NCI-H526 treated with DMSO at 0.1 percent for 48 hours (cell line): ENCODE data around the gene SNPH.

ENCODE experiments used
- DNase-seq: peaks from one replicate; lab custom pipeline; 2025; lab: John Stamatoyannopoulos, UW

The SNPH gene

DNA sequence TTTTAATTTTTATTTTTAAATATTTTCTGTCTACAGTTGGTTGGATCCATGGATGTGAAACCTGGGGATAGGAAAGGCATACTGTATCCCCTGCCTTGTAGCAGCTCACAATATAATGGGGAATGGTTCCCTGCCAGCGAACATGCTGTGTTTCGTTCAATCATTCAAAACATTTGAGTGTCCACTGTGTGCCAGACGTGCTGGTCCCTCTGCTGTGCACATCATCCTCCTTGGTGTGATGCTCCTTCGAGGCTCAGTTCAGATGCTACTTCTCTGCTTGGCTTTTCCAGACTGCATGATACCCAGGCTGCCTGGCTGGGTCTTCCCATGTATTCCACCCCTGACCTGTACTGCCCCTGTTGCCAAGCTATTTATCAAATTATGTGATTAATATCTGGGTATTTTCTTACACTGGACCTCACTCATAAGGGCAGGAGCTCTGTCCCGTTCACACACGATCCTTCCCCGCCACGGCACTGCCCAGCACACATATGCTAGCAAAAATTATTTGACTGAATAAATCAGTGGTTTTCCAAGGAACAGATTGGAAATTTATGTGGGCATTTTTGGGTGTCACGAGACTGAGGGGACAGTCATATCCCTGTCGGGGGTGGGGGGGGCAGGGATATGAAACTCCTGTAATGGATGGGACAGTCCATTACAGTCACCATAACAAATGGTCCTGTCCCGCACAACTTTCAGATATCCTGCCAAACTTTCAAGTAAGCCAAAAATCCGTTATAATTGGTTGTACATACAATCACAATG lies 57.9 kb downstream of the SNPH start:
- DNase-seq: no peak

DNA sequence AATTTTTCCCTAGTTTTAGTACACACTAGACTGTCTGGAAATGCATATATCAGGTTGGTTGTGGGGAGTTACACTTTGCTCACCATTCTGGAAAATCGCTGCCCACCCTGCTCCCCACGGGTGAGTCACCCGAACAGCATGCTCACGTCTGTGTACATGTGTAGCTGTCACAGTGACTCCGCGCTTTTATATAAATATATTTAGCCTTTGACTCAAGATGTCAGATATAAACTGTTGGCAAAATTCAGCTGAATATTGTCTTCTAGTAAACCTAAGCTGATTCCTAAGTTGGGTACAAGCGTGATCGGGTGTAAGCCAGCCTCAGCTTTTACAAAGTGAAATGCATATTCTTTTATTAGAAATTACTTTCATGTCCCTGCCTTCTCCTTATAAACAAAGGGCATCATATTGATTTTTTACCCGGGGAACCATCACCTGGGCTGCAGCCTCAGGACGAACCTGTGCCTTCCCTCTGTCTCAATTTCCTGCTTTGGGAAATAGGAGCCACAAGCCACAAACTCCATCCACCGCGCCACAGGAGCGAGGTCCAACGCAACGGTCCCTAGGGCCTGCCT lies 58.6 kb downstream of the SNPH start:
- DNase-seq: no peak

DNA sequence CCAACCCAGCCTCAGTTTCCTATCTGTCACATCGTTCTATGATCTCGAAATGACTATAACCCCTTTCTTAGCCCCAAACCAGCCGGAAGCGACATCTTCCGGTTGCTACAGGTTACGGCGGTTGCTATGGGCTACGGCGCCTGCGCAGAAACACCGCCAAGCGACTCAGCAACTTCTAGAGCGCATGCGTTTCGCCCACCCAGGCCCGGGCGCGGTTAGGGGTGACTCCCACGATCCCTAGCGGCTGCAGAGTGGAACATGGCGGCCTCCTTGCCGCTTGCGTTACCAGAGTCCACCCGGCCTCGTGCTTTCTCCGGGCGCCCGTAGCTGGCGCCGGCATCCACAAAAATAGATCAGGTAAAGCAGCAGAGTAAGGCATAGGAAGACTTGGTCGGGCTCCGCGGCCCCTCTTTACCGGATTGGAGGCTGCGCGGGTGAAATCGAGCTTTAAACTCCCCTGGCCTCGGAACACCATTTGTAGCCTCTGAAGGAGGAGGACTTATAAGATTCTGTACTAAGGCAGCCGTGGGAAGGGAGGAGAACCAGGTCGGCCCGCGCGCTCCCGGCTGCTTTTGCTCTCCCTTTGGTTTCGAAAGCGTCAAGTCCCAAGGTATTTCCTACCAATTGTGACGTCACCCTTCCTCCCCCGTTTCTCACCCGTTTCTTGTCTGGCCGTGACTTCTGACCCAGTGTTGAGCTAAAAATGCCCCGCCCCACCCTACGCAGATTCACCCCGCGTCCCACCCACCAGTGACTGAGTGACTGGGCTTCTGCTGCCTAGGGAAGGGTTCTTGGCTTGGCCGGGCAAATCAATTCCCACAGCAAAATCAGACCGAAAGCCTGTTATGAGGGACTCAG lies 59.3 kb downstream of the SNPH start:
- peak; percentile 96 for DNase-seq

DNA sequence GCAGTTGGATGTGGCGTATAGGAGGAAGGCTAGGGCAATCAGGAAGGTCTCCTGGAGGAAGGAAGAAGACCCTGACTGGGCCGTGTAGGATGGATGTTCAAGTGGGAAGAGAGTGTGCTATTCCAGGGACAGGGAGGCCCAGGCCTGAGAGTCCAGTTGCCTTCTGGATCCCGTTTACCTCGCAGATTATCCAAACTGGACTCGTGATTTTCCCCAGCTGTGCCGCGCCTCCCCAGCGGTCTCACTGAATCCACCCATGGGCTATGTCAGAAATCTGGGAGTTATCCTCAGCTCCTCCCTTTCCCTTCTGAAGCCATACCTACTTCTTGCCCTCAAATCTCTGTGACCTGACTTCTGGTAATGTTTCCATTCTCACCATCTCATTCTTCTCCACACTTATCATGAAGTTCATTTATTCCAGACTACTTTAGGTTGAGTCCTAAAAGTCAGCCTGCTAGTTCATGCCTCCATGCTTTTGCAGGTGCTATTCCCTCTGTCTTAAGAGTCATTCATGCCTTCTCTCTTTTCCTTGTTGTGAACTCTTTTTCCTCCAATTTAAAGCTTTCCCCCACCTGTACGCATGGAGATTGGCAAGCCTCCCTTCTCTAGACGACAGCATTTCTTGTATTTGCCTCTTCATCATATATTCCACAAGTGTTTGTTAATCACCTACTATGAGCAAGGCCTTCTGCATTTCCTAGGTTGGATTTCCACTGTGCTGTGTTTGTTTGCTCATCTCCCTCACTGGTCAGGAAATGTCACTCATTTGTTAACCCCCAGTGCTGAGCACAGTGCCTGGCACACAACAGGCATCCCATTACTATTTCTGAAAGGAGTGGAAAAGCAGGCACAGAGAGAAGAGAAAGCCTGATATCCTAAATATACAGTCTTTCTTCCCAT lies 60.2 kb downstream of the SNPH start:
- no peak for DNase-seq

DNA sequence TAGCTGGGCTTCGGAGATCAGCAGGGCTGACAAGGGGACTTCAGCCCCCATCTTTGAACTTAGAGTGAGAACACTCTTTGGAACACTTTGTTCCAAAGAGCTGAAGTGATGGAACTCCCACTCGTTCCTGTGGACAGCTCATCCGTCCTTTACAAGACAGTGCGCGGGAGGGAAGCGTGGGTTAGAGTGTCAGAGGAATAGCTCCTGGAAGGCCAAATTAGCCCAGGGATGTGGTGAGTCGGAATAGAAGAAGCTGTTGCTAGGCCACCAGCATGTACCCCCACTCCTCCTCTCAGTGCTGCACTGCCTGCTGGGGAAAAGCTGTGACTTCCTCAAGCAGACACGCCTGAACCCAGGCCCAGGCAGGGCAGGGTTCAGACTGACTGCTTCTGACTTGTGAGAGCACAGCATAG lies 61.2 kb downstream of the SNPH start:
- DNase-seq: no peak

DNA sequence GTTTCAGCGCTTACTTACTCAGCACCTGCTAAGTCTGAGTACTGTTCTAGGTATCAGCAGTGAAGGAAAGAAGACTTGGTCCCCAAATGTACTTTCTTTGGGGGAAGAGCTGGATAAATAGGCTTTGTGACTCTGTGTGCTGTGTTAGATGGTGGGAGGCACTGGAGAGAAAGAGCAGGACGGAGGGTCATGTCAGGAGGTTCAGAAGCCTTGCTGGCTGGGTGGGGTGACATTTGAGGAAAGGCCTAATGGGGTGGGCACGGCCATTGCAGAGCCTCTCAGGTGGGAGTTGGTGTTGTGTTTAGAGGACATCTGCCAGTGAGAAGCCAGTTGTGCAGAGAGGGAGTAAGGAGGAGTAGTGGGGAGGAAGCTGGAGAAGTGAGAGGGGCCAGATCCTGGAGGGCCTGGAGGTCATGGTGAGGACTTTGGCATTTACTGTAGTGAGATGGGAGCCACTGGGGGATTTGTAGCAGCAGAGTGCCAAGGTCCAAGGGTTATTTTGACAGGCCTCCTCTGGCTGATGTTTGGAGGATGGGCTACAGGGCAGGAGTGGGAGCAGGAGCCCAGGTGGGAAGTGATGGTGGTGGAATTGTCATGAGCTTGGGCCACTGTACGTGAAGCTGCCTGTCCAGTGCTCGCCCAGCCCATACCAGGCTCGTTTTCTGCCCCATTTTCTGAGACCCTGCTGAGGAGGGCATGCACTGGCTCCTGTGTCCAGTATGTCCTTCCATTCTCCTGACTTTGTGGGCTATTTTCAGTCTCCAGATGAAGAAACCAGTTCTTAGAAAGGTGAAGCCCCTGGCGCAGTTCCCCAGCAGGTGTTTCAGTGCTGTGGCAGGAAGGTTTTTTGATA lies 62.0 kb downstream of the SNPH start:
- DNase-seq: no peak

DNA sequence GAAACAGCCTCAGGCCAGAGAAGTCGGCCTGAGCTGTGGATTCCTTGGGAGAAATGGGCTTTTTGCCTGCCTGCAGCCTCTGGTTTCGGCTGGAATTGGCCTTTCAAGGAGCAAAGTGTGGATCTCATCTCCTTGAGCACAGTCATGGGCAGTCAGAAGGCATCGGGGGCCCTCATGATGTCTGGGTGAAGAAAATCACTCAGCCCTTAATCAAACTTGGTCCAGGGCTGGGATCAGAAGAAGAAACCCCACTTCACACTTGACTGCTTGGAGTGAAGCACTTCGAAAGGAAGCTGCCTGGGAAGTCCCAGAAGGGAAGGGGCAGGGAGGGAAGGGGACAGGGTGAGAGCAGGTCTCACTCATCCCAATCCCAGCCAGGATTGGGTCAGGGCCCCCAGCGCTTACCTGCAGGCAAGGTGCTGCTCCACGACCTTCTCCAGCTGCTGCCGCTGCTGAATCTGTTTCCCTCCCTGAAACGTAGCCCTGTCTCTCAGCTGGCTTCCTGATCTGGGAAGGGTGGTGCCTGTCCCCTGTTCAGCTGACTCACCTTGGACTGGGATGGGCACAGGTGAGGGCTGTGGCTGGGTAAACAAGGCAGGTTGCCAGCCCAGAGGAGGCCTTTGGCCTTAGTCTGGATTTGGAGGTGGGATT lies 62.7 kb downstream of the SNPH start, which contains the start of gene SDCBP2:
Gene SDCBP2, minus strand, starts transcription at position 460 of the 651 bp plus-strand sequence. CDS start 8,723 bp downstream, outside the sequence.
- DNase-seq: no peak

DNA sequence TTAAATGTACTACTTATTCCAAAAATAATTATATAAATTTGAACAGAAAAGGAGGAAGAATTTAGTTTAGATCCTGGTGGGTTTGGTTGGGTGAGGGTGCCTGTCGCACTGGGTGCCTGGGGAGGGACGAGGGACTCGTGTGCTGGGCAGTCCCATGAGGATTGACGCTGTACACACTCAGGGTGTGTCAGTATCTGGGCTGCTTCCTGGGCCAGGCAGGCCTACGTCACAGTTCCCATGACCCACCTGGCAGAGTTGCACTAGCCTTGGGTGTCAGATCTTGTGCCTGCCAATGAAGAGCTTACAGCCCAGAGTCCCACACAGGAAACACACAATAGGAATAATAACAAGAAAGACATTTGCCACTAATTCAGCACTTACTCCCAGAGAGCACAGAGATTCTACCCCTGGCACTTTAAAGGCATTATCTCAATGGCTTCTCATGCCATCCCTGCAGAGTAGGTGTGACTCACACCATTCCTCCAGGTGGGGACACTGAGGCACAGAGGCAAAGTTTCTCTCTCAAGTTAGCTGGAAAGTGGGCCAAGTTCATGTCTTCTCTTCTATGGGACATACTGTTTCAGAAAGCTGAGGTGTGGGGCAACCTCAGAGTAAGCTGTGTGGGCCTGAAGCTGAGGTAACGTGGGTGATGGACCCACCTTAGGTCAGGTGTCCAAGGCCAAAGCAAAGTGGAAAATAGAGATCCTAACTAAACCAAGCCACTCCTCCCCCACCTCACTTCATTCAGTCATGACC lies 64.2 kb downstream of the SNPH start:
- no peak for DNase-seq

DNA sequence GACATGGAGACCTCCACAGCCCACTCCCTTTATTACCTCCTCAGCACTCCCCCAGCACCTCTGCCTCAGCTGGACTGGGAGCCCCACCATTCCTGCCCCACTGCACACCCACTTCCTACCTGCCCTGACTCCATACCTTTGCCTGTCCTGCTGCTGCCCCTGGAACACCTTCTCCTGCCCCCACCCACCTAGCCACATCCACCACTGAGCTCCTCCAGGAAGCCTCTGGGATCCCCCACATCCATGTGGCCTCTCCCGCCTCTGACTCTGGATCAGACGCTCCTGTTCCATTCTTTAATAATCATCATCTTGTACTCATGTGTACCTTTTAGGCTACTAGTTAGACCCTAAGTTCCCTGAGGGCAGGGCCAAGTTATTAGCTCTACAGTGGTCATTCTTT lies 65.0 kb downstream of the SNPH start:
- DNase-seq: no peak

DNA sequence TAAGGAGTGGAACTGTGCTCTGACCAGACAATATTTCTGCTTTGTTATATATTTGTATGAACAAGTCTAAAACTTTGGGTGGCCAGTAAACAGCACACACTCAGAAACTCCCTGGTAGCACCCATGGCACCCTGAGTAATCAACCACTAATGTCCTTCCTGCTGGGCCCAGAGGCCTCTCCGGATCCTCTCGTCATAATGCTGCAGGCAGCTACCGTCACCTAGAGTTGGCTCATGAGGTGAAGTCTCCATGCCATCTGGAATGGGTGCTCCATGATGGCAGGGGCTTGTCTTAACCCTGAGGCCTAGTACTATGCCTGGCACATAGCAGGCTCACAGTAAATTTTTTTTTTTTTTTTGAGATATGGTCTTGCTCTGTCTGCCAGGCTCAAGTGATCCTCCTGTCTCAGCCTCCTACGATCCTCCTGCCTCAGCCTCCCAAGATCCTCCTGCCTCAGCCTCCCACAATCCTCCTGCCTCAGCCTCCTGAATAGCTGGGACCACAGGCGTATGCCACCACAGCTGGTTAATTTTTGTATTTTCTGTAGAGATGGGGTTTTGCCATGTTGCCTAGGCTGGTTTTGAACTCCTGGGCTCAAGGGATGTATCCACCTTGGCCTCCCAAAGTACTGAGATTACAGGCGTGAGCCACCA lies 65.8 kb downstream of the SNPH start:
- no peak for DNase-seq

DNA sequence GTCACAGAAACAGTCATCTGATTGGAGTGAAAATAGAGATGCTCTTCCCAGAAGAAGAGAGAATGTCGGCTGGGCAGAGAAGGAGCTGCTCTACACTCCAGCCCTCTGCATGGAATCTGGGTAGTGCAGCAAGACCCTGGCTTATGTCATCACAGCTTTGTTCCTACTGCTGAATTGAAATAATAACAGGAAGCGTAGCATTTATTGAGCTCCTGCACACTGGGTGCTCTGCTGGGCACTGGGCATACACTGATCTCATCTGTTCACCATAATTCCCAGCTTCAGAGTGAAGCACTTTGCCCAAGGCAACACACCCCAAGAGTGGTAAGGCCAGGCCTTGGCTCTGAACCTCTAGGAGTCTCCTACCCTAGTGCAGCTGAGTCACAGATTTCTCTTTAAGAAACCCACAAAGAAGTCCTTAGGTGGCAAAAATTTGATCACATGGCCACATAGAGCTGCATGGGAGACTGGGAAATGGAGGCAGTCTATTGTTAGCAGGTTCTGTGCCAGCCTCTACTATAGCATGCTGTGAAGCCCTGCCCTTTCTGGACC lies 66.7 kb downstream of the SNPH start:
- no peak for DNase-seq

DNA sequence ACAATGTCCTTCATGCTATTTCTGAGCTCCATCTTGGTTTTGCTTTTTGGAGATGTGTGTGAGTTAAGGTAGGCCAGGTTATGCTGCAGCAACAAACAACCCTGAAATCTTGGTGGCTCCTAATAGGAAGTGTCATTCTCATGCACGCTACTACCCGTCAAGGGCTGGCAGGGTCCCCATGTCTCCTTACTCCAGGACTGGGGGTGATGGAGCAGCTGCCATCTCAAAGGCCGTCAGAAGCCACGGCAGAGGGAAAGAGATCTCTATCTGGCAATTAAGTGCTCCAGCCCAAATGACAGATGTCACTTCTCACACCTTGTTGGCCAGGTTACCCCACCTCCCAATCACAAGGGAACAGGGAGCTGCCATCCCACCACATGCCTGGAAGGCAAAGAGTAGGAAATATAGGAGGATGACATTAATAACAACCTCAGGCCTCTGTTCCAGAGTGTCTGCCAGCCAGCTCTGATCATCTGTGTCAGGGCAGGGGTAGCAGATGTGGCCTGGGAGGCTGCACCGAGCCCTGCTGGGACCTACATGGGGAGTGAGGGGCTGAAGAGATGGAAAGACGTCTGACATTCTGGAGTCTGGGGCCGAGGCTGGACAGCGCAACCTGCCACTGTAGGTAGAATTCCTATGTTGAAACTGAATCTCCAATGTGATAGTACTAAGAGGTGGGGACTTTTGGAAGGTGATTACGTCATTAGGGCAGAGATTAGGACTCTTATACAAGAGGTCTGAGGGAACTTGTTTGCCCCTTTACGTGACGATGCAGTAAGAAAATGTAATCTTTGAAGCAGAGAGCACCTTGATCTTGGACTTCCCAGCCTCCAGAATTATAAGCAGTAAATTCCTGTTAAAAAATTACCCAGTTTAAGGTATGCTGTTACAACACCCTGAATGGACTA lies 67.6 kb downstream of the SNPH start:
- no peak for DNase-seq

DNA sequence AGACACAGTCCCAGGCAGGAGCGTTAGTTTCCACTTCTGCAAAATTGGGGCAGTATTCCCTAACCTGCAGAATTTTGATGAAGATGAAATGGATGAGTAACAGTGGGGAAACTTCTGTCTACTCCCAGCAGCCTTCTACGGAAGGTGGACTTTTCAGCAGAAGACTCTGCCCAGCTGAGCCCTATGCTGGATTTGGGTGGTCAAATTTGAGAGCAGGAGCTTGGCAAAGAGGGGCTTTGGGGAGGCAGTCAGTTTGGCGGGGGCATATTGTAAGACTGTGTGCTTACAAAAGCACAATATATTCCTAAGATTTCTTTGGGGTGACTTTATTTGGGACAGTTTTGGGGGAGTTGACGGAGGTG lies 68.3 kb downstream of the SNPH start:
- no peak for DNase-seq

DNA sequence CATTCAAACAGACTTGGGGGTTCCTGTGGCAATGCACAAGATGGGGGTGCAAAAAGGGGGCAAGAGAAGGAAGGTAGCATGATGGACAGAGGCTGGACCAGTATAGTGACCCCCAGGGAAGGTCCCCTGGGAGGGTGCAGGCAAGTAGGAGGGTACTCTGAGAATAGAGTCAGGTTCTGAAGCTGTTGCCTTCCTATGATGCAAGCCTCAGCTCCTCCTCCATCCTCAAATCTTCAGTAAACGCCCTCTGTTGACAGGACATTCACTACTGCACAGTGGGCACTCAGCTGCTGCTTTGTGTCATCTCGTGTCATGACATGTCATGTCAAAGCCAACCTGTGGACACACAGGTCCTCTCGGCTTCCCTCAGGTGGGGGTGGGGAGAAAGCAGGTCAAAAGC lies 68.7 kb downstream of the SNPH start:
- no peak for DNase-seq

DNA sequence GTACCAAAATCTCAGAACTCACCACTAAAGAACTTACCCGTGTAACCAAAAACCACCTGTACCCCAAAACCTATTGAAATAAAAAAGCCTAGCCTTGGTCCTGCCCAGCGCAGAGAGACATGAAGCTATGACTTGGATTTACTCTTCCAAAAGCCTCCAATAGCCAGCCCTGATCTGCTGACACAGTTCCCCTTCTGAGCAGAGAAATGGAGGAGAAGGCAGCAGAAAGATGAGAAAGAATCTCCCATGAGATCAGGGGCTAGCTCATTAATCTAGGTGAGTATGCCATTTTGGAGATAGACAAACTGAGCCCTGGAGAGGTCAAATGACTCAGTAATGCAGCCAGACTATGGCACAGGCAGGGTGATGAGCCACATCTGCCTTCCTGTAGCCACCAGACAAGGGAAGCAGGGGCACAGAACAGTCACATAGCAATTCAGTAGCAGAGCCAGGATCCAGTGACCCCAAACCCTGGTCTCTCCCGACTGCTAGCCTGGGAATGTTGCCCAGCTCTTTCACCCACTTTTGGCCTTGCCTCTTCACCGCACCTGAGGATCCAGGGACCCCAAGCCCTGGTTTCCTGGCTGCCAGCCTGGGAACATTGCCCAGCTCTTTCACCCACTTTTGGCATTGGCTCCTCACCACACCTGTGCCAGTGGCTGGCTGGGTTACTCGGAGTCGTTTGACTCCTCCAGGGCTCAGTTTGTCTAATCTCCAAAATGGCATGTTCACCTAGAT lies 70.0 kb downstream of the SNPH start:
- no peak for DNase-seq

DNA sequence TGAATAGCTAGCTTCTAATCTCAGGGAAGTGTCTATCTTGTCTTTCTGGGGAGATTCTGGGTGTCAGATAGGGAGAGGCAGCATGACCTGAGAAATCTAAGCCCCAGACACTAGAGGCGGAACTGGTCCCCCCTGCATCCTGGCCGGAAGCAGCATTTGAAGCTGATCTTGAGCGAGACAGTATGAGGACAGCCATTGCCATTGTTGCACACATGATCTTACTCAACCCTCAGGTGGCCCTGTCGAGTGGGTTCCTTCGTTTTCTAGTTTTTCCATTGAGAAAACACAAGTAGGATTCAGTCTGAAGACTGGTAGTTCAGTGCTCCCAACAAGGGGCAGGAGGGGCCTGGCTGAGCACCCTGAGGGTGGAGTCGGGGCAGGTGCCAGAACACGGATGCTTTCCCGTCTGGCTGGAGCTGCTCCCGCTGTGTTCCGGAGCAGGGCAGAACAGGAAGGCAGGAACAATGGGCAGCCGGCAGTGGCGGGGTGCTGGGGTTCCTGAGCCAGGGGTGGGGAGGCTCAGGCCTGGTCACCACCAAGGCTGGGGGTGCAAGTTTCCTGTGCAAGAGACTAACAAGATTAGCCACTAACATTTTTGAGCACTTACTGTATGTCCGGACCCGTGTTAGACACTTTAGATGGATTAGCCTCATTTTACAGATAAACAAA lies 70.7 kb downstream of the SNPH start:
- DNase-seq: no peak

DNA sequence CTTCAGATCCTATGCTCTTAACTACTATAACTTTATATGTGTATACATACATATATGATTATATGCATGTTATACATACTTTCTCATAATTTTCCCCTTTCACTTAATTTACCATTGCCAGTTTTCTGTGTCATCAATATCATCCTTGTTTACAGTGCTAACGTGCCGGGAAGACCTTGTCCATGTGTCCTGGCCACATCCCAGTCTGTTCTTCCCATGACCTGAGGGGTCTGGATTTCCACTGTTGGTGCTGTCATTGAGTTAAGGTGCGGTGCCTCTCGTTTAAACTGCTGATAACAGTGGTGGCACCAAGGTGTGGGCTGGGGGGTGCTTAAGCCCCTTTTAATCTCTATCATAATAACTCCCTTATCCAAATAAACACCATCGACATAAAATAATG lies 71.3 kb downstream of the SNPH start:
- DNase-seq: no peak
